ENCODE results near the gene OMA1. TPM values are rescaled to one million over a fixed set of nuclear protein-coding genes. Genes with fewer than 3 reads are reported as not detected.
"Not testable (repeated sequence)": the region's sequence is repeated elsewhere in the genome, so short reads cannot be mapped to it uniquely, and the experiment has no call there.

Gene OMA1
- total RNA-seq, 1 experiment from 2014 or later: 25.9 TPM

DNA sequence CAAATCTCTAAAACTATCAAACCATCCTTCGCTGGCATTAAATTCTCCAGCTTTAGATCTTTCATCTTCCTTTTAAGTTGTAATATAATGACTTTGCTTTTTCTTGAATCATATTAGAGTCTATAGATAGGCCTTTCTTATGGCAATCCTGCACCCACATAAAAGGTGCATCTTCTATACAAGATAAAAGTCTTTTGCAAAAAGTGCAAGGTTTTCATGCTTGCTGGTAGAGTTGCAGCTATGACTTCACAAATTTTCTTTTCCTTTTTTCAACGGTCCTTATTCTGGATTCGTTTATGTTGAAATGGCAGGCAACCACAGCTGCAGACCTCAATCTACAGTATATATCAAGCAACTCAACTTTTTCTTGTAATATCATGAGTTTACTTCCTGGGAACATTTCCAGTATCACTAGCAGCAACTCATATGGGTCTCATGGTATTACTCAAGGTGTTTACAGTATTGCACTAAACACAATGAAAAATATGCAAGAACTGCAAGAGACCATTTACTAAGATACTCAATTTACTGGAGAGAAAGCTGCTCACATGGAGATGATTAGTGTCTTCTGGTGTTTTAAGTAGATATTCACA lies 22.1 kb downstream of the OMA1 start:
- Histone ChIP-seq H3K36me3 (replicated peaks; ENCODE audit: control insufficient read depth, insufficient read depth, low read length) (no peaks in the 10 kb centered on the region), H3K4me3 (ENCODE audit: insufficient read depth, low read depth, low read length) (no peak overlapping the region), H3K27me3 (ENCODE audit: control insufficient read depth, insufficient read depth, low read length) (no peaks in the 10 kb centered on the region)
- DNase-seq: no peak

DNA sequence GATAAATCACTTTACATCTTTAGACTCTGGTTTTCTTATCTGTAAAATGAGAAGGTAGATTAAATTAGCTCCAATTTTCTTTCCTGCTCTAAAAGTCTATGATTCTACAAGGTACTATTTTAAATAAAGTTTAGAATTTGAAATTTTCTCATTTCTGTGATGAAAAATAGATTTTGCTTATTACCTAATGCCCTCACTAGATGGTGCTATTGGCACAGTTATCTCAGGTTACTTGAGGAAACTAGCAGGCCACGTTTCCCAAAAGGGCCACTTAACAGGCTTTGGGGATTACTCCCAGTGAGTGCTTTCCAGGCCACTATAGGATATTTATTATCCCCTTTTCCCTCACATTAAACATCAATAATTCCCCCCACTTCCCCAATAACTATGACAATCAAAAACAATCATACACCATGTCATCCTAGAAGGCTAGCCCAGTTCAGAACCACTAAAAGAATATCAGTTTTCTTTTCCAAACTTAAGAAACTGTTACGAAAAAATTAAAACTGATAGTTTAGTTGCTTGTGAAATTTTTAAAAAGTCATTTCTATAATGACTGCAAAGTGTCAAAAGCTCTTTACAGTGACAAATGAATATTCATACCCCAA lies 30.6 kb downstream of the OMA1 start:
- Histone ChIP-seq H3K27me3 (ENCODE audit: control insufficient read depth, insufficient read depth, low read length) (no peaks in the 10 kb centered on the region), H3K36me3 (replicated peaks; ENCODE audit: control insufficient read depth, insufficient read depth, low read length) (no peaks in the 10 kb centered on the region), H3K4me3 (ENCODE audit: insufficient read depth, low read depth, low read length) (no peak overlapping the region)
- DNase-seq: peak; percentile 63

DNA sequence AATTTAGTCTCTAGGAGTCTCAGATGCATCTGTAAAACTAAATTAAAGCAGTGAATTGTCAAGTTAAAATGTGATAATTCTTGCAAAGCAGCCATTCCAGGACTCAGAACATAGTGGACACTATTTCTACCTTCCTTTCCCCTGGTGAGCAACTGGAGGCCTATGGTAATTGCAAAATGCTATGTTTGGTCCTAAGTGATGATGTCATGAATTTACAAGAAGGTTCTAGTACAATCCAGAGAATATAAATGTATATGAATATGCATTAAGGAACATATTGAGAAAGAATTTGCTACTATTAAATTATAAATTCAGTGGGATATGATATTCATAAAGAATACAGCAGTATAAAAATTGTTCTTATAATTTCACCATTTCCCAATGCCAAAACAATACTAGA lies 32.6 kb downstream of the OMA1 start:
- DNase-seq: no peak
- Histone ChIP-seq H3K27me3 (ENCODE audit: control insufficient read depth, insufficient read depth, low read length) (no peaks in the 10 kb centered on the region), H3K36me3 (replicated peaks; ENCODE audit: control insufficient read depth, insufficient read depth, low read length) (no peaks in the 10 kb centered on the region), H3K4me3 (ENCODE audit: insufficient read depth, low read depth, low read length) (no peak overlapping the region)

DNA sequence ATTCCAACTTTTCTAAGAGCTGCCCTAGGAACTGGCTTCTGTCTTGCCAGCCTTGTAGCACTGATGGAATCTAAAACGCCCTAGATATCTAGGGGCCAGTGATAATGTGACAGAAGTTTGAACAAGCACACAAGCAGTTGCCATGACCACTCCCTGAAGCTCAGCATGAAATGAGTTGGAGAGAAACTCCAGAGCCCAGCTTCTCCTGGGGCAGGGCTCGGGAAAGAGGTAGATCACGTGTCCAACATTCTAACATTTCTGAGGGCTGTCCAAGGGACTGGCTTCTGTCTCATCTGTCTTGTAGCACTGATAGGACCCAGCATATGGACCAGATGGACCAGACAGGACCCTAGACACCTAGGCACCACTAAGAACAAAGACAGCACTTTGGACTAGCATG lies 37.9 kb downstream of the OMA1 start:
- H3K27me3 ChIP-seq (ENCODE audit: control insufficient read depth, insufficient read depth, low read length): no peaks in the 10 kb centered on the region
- H3K36me3 ChIP-seq (replicated peaks; ENCODE audit: control insufficient read depth, insufficient read depth, low read length): no peaks in the 10 kb centered on the region
- no peak for DNase-seq
- no peak overlapping the region for H3K4me3 ChIP-seq (ENCODE audit: insufficient read depth, low read depth, low read length)

DNA sequence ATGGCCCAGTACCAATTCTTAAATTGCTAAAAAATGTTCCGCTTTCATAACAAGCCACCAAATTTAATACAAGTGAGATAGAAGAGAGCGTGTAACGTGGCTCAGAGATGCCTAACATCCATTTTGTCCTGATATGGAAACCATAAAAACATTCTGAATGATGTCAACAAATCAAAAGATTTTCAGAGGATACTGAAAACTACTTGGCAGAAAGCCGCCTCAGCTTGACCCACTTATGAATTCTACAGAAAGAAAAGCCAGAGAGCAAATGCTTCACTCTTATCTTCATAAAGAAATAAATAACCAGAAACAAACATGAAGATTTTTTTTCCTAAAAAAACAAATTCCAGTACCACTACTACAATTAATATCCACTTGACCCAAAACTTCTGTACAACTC lies 41.2 kb downstream of the OMA1 start:
- Histone ChIP-seq H3K36me3 (replicated peaks; ENCODE audit: control insufficient read depth, insufficient read depth, low read length) (no peaks in the 10 kb centered on the region), H3K4me3 (ENCODE audit: insufficient read depth, low read depth, low read length) (no peak overlapping the region), H3K27me3 (ENCODE audit: control insufficient read depth, insufficient read depth, low read length) (no peaks in the 10 kb centered on the region)
- DNase-seq: no peak

DNA sequence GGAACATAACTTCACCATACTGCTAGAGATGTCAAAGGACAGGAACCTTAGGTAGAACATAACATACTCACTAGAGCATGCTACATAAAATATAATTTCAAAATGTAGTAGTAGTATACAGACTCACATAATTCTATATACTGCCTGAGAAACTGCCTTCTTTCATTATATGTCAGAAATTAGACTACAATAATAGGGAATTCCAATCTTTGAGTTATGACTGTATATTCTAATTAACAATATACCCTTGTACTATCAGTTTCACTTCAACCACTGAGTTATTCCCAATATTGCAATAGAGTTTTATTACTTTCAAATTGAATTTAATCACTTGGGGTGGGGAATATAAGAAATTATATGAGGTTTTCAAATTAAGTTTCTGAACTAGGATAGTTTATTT lies 44.0 kb downstream of the OMA1 start:
- DNase-seq: no peak
- no peak overlapping the region for H3K4me3 ChIP-seq (ENCODE audit: insufficient read depth, low read depth, low read length)
- H3K27me3 ChIP-seq (ENCODE audit: control insufficient read depth, insufficient read depth, low read length): no peaks in the 10 kb centered on the region
- H3K36me3 ChIP-seq (replicated peaks; ENCODE audit: control insufficient read depth, insufficient read depth, low read length): no peaks in the 10 kb centered on the region

DNA sequence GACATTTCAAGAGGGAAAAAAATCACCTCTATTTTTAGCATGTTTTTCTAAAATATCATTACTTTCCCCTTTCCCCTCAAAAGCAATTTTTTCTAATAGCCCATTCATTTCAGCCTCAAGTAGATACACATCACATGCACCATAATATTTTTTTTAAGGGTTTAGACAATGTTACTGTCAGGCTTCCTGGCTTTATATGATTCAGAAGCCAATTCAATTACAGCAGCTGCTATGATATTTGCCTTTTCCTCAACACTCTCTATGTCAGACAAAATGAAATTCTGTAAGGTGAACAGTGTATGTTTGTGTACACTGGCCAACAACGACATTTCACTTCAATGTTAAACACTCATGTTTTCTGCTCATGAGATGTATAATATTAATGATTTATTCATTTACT lies 46.5 kb downstream of the OMA1 start:
- H3K27me3 ChIP-seq (ENCODE audit: control insufficient read depth, insufficient read depth, low read length): no peaks in the 10 kb centered on the region
- no peak overlapping the region for H3K4me3 ChIP-seq (ENCODE audit: insufficient read depth, low read depth, low read length)
- H3K36me3 ChIP-seq (replicated peaks; ENCODE audit: control insufficient read depth, insufficient read depth, low read length): no peaks in the 10 kb centered on the region
- DNase-seq: no peak

DNA sequence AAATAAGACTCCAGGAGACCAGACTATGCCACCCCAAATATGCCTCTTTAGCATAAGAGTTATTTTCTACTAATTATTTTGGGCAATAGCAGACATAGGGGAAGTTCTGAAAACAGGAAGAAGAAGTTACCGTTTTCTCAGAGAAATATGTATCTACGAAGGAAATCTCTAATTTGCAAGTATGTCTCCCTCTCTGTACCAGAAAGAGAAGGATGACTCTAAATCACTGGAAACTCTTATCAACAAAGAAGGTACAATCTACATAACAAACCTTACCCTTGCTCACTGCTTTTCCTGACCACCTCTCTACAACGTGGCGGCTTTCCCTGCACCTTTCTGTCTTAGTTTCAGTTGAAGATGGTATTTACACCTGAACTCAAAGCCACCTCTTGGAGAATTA lies 49.0 kb downstream of the OMA1 start:
- Histone ChIP-seq H3K36me3 (replicated peaks; ENCODE audit: control insufficient read depth, insufficient read depth, low read length) (no peaks in the 10 kb centered on the region), H3K27me3 (ENCODE audit: control insufficient read depth, insufficient read depth, low read length) (no peaks in the 10 kb centered on the region), H3K4me3 (ENCODE audit: insufficient read depth, low read depth, low read length) (no peak overlapping the region)
- peak; percentile 15 for DNase-seq

DNA sequence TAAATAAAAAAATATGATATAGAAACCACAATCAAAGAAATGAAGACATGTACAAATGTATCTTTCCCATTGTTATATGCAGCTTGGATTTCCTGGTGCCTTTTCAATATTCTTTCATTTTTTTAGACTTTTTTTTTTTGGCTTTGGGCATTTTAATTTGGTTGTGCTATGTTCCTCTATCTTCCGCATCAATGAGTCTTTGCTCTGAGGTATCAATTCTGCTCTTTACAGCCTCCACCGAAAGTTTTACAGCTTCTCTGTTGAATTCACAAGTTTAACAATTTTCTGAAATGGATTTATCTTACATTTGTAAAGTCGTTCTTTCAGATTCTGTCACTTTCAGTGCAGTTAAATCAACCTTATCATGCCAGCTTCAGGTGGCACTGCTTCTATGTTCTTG lies 50.5 kb downstream of the OMA1 start:
- Histone ChIP-seq H3K36me3 (replicated peaks; ENCODE audit: control insufficient read depth, insufficient read depth, low read length) (no peaks in the 10 kb centered on the region), H3K4me3 (ENCODE audit: insufficient read depth, low read depth, low read length) (no peak overlapping the region), H3K27me3 (ENCODE audit: control insufficient read depth, insufficient read depth, low read length) (no peaks in the 10 kb centered on the region)
- no peak for DNase-seq

DNA sequence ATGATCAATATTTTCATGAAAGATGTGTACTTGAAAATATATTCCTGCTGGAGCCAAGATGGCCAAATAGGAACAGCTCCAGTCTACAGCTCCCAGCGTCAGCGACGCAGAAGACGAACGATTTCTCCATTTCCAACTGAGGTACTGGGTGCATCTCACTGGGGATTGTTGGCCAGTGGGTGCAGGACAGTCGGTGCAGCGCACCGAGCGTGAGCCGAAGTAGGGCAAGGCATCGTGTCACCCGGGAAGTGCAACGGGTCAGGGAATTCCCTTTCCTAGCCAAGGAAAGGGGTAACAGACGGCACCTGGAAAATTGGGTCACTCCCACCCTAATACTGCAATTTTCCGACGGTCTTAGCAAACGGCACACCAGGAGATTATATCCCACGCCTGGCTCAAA lies 57.6 kb downstream of the OMA1 start:
- DNase-seq; H3K4me3 ChIP-seq (ENCODE audit: insufficient read depth, low read depth, low read length); H3K36me3 ChIP-seq (replicated peaks; ENCODE audit: control insufficient read depth, insufficient read depth, low read length); H3K27me3 ChIP-seq (ENCODE audit: control insufficient read depth, insufficient read depth, low read length): not testable (repeated sequence)

DNA sequence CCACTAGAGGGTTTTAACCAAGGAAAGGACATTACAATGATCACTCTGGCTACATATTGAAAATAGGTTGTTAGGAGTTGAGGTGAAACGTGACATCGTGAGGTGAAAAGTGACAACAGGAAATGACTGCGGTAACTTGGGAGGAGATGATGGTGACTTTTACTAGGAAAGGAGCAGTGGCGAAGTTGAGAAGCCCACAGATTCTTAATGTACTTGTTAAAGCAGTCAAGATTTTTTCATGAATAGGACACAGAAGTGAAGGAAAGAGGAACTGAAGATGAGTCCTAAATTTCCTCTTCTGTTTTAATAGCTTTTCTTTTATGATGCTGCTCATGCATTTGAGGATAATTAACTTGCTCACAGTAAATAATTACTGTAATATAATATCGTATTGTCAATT lies 59.5 kb downstream of the OMA1 start:
- no peak overlapping the region for H3K4me3 ChIP-seq (ENCODE audit: insufficient read depth, low read depth, low read length)
- no peaks in the 10 kb centered on the region for H3K36me3 ChIP-seq (replicated peaks; ENCODE audit: control insufficient read depth, insufficient read depth, low read length)
- H3K27me3 ChIP-seq (ENCODE audit: control insufficient read depth, insufficient read depth, low read length): no peaks in the 10 kb centered on the region
- DNase-seq: no peak

DNA sequence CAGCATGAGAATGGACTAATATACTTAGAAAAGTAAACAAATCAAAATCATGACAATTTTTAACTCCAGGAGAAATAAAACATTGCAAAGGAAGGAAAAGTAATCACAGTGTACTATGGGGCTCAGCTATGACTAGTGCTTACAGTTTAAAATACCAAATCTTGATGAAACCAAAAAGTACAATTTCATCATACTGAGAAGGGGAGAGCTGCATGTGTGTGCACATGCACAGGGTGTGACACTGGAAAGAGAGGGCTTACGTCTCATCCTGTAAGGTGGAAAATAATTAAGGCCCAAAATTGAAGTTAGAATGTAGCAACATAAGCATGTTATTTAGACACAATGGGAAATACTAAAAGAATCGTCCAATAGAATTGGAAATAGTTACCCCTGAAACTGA lies 64.6 kb downstream of the OMA1 start:
- DNase-seq: no peak
- no peaks in the 10 kb centered on the region; the same call in 1 of the 2 replicates for H3K36me3 ChIP-seq (replicated peaks; ENCODE audit: control insufficient read depth, insufficient read depth, low read length)
- no peak overlapping the region for H3K4me3 ChIP-seq (ENCODE audit: insufficient read depth, low read depth, low read length)
- no peaks in the 10 kb centered on the region for H3K27me3 ChIP-seq (ENCODE audit: control insufficient read depth, insufficient read depth, low read length)

DNA sequence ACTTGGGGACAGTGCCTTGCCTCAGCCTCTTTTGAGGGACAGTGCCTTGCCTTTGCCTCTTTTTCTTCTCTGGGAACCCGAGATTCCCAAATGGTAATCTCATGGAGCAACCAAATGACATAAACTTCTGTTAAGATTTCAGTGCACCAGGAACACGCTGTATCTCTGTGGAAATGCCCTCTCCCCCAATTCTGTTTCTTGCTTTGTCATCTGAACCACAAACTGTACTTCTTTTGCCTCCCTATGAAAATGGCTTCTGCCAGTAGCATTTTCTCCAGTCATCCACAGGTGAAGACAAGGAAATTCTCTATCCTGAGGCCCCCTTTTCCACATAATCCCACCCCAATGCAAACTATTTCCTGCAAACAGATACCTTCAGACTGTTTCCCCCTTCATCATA lies 66.3 kb downstream of the OMA1 start:
- Histone ChIP-seq H3K27me3 (ENCODE audit: control insufficient read depth, insufficient read depth, low read length) (no peaks in the 10 kb centered on the region), H3K36me3 (replicated peaks; ENCODE audit: control insufficient read depth, insufficient read depth, low read length) (no peaks in the 10 kb centered on the region; the same call in 1 of the 2 replicates), H3K4me3 (ENCODE audit: insufficient read depth, low read depth, low read length) (no peak overlapping the region)
- DNase-seq: no peak

DNA sequence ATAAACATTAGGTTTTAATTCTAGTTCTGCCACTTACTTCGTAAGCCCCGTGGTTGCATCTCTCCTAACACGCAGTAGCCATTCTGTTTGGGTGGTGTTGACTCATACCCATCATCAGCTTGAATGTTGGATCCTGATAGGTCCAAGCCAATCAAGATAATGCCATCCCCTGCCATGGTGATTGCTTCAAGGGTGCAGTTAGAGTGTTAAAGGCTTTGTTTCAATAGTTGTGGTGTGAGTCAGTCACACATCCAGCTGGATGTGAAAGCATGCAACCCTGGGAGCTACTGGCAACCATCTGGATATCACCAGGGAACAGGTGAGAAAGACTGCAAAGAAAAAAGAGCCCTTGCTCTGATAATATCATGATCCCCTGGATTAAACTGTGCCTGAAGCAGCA lies 69.1 kb downstream of the OMA1 start:
- Histone ChIP-seq H3K36me3 (replicated peaks; ENCODE audit: control insufficient read depth, insufficient read depth, low read length) (no peaks in the 10 kb centered on the region; the same call in 1 of the 2 replicates), H3K27me3 (ENCODE audit: control insufficient read depth, insufficient read depth, low read length) (no peaks in the 10 kb centered on the region), H3K4me3 (ENCODE audit: insufficient read depth, low read depth, low read length) (no peak overlapping the region)
- DNase-seq: no peak

DNA sequence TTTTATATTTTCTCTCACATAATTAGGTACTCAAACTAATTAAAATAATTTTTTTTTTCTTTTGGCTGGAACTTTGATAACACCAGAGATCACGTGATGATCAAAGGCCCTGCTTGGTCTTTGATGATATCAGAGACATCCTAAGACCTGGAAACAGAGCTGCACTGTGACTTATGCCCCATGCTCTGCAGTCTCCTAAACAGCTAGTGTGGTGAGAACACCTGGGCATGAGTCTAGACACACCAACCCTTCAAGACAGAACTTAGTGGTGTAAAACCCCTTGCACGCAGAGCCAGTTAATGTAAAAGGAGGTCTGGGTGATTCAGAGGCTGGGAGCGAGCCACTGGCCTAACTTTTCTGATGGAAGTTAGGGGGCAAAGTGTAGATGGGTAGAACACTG lies 70.3 kb downstream of the OMA1 start:
- no peaks in the 10 kb centered on the region for H3K27me3 ChIP-seq (ENCODE audit: control insufficient read depth, insufficient read depth, low read length)
- H3K36me3 ChIP-seq (replicated peaks; ENCODE audit: control insufficient read depth, insufficient read depth, low read length): no peaks in the 10 kb centered on the region; the same call in 1 of the 2 replicates
- no peak overlapping the region for H3K4me3 ChIP-seq (ENCODE audit: insufficient read depth, low read depth, low read length)
- DNase-seq: no peak

DNA sequence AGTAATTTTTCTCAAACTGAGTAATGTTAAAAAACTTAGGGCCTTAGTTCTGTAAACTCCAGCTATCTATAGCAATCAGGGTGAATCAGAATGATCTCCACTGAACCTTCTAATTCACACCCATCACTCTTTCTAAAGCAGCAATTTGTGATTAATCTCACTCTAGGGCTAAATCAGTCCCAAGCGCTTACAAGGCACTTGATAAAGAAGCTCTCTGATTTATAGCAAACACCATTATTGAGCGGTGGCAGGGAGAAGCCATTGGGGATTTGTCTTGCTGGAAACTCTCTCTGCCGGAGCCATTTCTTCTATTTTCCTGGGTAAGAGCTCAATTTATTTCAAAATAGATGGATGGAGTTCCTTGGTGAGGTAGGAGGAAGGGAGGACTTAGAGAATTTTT lies 77.0 kb downstream of the OMA1 start:
- H3K27me3 ChIP-seq (ENCODE audit: control insufficient read depth, insufficient read depth, low read length): no peaks in the 10 kb centered on the region
- H3K4me3 ChIP-seq (ENCODE audit: insufficient read depth, low read depth, low read length): no peak overlapping the region
- no peaks in the 10 kb centered on the region for H3K36me3 ChIP-seq (replicated peaks; ENCODE audit: control insufficient read depth, insufficient read depth, low read length)
- DNase-seq: no peak

Data from H7 (cell line).